Spleen (tissue), 11 donors: Measurements from ENCODE around the gene RABAC1. TPM values are rescaled to one million over a fixed set of nuclear protein-coding genes. Genes with fewer than 3 reads are reported as not detected.
A peak's percentile ranks its signal among the peaks of the same experiment; 100 is the strongest.

Experiments
- DNase-seq: peaks from one replicate; pipeline ENCODE4 v3.0.0-alpha.2; 2020
- H3K27ac ChIP-seq, 8 donors: fragments of 200-600 bp; sonication (generic) in 7 of 8; 1 replicate in 4 of 8; 2 replicates in 4 of 8; pipeline versions ENCODE4 v1.5.0 to v1.8.0; 2016 to 2021; ENCODE audit warnings: inconsistent platforms in 4 of 8, mild to moderate bottlenecking in 4 of 8, moderate library complexity in 1 of 8
- H3K27me3 ChIP-seq, 7 donors: fragments of 200-600 bp; sonication (generic) in 6 of 7; replicated peaks in 1 of 7; 1 replicate in 4 of 7; 2 replicates in 3 of 7; pipeline versions ENCODE4 v1.5.0 to v1.8.0; 2016 to 2021; ENCODE audit warnings: inconsistent platforms in 3 of 7, mild to moderate bottlenecking in 1 of 7
- H3K36me3 ChIP-seq, 6 donors: fragments of 200-600 bp; sonication (generic) in 5 of 6; 1 replicate in 4 of 6; 2 replicates in 2 of 6; pipeline versions ENCODE4 v1.5.0 to v1.8.0; 2016 to 2021; ENCODE audit warnings: inconsistent platforms in 2 of 6
- H3K4me1 ChIP-seq, 6 donors: fragments of 200-600 bp; sonication (generic) in 5 of 6; 1 replicate in 3 of 6; 2 replicates in 3 of 6; pipeline versions ENCODE4 v1.5.0 to v1.8.0; 2016 to 2021; ENCODE audit warnings: inconsistent platforms in 3 of 6
- H3K4me3 ChIP-seq, 8 donors: fragments of 200-600 bp; sonication (generic) in 7 of 8; 1 replicate in 4 of 8; 2 replicates in 4 of 8; pipeline versions ENCODE4 v1.5.0 to v1.8.0; 2016 to 2021; ENCODE audit warnings: inconsistent platforms in 4 of 8, mild to moderate bottlenecking in 4 of 8, moderate library complexity in 2 of 8
- H3K9me3 ChIP-seq, 8 donors: fragments of 200-600 bp; sonication (generic) in 7 of 8; 1 replicate in 4 of 8; 2 replicates in 4 of 8; pipeline versions ENCODE4 v1.5.0 to v1.8.0; 2016 to 2021; ENCODE audit warnings: inconsistent platforms in 4 of 8
- POLR2A ChIP-seq, 3 donors: fragments of 450-650 bp; IDR thresholded peaks; one replicate each; pipeline ENCODE4 v1.5.1; 2017; ENCODE audit warnings: antibody characterized with exemption in 3 of 3, mild to moderate bottlenecking in 1 of 3
- POLR2AphosphoS5 ChIP-seq, 3 donors: sonication (generic); formaldehyde crosslinking; IDR thresholded peaks; one replicate each; pipeline ENCODE4 v1.5.1; 2017; ENCODE audit warnings: antibody characterized with exemption in 3 of 3
- WGBS, 5 donors: extraction: QIAGEN DNeasy Blood & Tissue Kit in 3 of 5; methylation state at CpG; one replicate each; pipeline versions ENCODE4 v1.1.5 to v1.1.7; 2013 to 2018; 5-methylcytosine and 5-hydroxymethylcytosine counted together
- intact Hi-C: fragments of 100-400 bp; cut with DNase I; formaldehyde crosslinking; loops from one replicate; pipeline ENCODE4 v1.15.0; 2023; ENCODE audit warnings: low total_unique reads
- polyA plus RNA-seq, 3 donors: library from polyadenylated mRNA; stranded (reverse); fragments of 200-250 nt; gene quantifications; one replicate each; pipeline ENCODE4 v1.2.1, GENCODE V29; 2013
- total RNA-seq, 7 donors: library from RNA; depleted of rRNA in 3 of 7; stranded (reverse); fragments of >200 nt in 3 of 7; fragmentation: NEBNext Ultra II Directional in 4 of 7; extraction: Animal tissue kit (Norgen Biotek cat#: 25700) in 4 of 7; gene quantifications; one replicate each; pipeline versions ENCODE4 v1.1.0 to v1.2.1, GENCODE V29; 2016 to 2021
- TF ChIP-seq, protein P1 (sequence below), 11 experiments: fragments of 200-600 bp in 7 of 11; fragments of 450-650 bp in 4 of 11; sonication (generic) in 4 of 11; IDR thresholded peaks in 8 of 11; conservative IDR thresholded peaks in 3 of 11; 1 replicate in 7 of 11; 2 replicates in 4 of 11; pipeline versions ENCODE4 v1.4.0 to v1.8.0; 2016 to 2021; ENCODE audit warnings: antibody characterized with exemption in 11 of 11, inconsistent platforms in 4 of 11, mild to moderate bottlenecking in 1 of 11
- donor health status: healthy with polysubstance abuse.
- donor health status: DM: no; HTN: no; CAD: no; lungs with moderate emphysema.
- donor health status: DM: no; HTN: no; CAD: no.
- donor health status: Bipolar disorder and iron deficiency.
- donor health status: healthy.
- donor health status: DM: no; HTN: no; CAD: no.
- donor health status: DM: yes; HTN: yes; CAD: no.

RABAC1 gene
- total and polyA plus RNA-seq, 10 donors: 85.6 to 165 (median 134) TPM

DNA sequence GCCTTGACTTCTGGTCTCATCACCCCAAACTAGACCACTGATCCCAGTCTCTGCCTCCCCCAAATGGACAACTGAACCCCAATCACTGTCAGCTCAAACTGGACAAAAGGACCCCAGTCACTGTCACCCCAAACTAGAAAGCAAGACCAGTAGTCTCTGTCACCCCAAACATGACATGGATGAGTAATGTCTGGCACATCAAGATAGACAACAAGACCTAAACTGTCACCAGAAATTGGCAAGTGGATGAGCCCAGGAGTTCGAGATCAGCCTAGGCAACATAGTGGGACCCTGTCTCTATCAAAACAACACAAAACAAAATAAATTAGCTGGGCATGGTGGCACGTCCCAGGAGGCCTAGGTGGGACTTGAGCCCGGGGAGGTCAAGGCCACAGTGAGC is 12.0 kb downstream of the RABAC1 start:
- Histone ChIP-seq H3K27me3 (no peaks in the 10 kb centered on the region), H3K36me3 (no peaks in the 10 kb centered on the region), H3K9me3 (no peaks in the 10 kb centered on the region), H3K27ac (peak overlapping the region in 2 of 8 donors; percentile 79 to 88), H3K4me3 (no peak overlapping the region), H3K4me1 (peaks cover 20 to 59% (median 38%) of the 10 kb centered on the region in 6 donors)
- intact Hi-C loops: loop anchor here (5.0 kb wide), 1 partner anchor 75 kb away; no protein-coding TSS in a partner anchor
- TF ChIP-seq POLR2A (IDR thresholded peaks at IDR 0.05): no peak
- no peak for TF ChIP-seq POLR2AphosphoS5 (IDR thresholded peaks at IDR 0.05)
- TF ChIP-seq, protein P1, sequence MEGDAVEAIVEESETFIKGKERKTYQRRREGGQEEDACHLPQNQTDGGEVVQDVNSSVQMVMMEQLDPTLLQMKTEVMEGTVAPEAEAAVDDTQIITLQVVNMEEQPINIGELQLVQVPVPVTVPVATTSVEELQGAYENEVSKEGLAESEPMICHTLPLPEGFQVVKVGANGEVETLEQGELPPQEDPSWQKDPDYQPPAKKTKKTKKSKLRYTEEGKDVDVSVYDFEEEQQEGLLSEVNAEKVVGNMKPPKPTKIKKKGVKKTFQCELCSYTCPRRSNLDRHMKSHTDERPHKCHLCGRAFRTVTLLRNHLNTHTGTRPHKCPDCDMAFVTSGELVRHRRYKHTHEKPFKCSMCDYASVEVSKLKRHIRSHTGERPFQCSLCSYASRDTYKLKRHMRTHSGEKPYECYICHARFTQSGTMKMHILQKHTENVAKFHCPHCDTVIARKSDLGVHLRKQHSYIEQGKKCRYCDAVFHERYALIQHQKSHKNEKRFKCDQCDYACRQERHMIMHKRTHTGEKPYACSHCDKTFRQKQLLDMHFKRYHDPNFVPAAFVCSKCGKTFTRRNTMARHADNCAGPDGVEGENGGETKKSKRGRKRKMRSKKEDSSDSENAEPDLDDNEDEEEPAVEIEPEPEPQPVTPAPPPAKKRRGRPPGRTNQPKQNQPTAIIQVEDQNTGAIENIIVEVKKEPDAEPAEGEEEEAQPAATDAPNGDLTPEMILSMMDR (IDR thresholded peaks at IDR 0.05 in 8 of 11, conservative IDR thresholded peaks at IDR 0.05 in 3 of 11): no peak
- no peak for DNase-seq
- 84 to 96% (median 90%) methylated on average over 3 of the region's 3 CpGs for WGBS, 5 donors

DNA sequence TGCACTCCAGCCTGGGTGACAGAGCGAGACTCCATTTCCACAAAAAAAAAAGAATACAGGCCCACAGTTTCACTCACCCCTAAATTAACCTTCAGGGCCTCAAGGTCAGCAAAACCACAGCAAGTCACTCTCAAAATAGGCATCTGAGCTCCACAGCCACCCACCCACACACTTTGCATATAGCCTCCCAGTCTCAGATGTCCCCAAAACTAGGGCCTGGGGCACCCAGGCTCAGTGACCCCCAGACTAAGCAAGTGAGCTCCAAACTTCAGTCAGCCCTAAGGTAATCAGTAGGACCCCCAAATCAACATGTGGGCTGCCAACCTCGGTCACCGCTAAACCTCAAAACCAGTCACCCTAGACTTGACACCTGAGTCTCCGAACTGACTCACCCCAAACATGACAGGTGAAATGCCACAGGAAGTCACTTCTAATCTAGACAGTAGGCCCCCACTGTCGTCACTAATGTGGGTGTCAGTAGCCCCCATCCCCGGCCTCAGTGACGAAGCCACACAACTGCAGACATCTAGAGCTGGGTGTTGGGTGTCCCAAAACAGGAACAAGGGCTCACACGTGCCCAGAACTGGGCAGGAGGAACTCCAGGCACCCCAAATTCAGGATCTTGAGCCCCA is 13.9 kb downstream of the RABAC1 start:
- peak overlapping the region in 1 of 8 donors; percentile 24 for H3K4me3 ChIP-seq
- DNase-seq: peak; percentile 93
- H3K36me3 ChIP-seq: no peaks in the 10 kb centered on the region
- H3K27me3 ChIP-seq: peaks cover 0 to 15% (median 11%) of the 10 kb centered on the region in 7 donors
- peaks cover 14 to 62% (median 43%) of the 10 kb centered on the region in 6 donors for H3K4me1 ChIP-seq
- no peak for TF ChIP-seq POLR2A (IDR thresholded peaks at IDR 0.05)
- TF ChIP-seq, protein P1 (IDR thresholded peaks at IDR 0.05 in 8 of 11, conservative IDR thresholded peaks at IDR 0.05 in 3 of 11): no peak
- TF ChIP-seq POLR2AphosphoS5 (IDR thresholded peaks at IDR 0.05): peak in 2 of 3 donors; percentile 67 to 82
- H3K27ac ChIP-seq: peak overlapping the region; percentile 60 to 88 (median 76)
- 29 to 51% (median 41%) methylated on average over 7 to 8 of the region's 8 CpGs for WGBS, 5 donors
- intact Hi-C loops: loop anchor here (5.0 kb wide), 1 partner anchor 73 kb away; no protein-coding TSS in a partner anchor
- H3K9me3 ChIP-seq: no peaks in the 10 kb centered on the region

DNA sequence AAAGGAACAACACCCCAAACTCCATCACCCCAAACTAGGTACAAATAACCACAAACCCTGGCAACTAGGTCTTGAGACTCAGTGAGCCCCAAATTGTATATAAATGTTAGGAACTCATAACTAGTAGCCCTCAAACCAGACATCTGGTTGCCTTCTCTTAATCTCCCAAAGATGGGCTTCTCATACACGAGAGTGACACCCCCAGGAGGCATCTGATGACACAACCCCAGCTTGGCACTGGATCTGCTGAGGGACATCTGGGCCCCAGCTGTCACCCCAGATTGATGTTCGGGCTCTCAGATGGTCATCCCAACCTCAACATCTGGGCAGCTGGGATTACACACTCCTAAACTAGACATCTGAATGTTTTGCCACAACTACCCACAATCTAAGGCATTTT is 14.8 kb downstream of the RABAC1 start:
- H3K36me3 ChIP-seq: no peaks in the 10 kb centered on the region
- intact Hi-C loops: no loop called here

More for the DNA sequence above, 14.8 kb downstream of the RABAC1 start:
- TF ChIP-seq, protein P1 (IDR thresholded peaks at IDR 0.05 in 8 of 11, conservative IDR thresholded peaks at IDR 0.05 in 3 of 11): no peak
- TF ChIP-seq POLR2AphosphoS5 (IDR thresholded peaks at IDR 0.05) (no peak), POLR2A (IDR thresholded peaks at IDR 0.05) (no peak)
- Histone ChIP-seq H3K27ac (peak overlapping the region; percentile 60 to 88 (median 76)), H3K9me3 (no peaks in the 10 kb centered on the region), H3K4me3 (no peak overlapping the region), H3K27me3 (peaks cover 0 to 23% (median 18%) of the 10 kb centered on the region in 7 donors), H3K4me1 (peaks cover 17 to 70% (median 50%) of the 10 kb centered on the region in 6 donors)
- WGBS, 5 donors: 55 to 68% (median 61%) methylated on average over 2 of the region's 2 CpGs
- peak; percentile 63 for DNase-seq
